Midbrain (tissue), 1 donor: Measurements from ENCODE around the gene CDX2.

ENCODE experiments used
- DNase-seq: peaks from one replicate; lab custom pipeline; 2025; lab: John Stamatoyannopoulos, UW

Gene CDX2

DNA sequence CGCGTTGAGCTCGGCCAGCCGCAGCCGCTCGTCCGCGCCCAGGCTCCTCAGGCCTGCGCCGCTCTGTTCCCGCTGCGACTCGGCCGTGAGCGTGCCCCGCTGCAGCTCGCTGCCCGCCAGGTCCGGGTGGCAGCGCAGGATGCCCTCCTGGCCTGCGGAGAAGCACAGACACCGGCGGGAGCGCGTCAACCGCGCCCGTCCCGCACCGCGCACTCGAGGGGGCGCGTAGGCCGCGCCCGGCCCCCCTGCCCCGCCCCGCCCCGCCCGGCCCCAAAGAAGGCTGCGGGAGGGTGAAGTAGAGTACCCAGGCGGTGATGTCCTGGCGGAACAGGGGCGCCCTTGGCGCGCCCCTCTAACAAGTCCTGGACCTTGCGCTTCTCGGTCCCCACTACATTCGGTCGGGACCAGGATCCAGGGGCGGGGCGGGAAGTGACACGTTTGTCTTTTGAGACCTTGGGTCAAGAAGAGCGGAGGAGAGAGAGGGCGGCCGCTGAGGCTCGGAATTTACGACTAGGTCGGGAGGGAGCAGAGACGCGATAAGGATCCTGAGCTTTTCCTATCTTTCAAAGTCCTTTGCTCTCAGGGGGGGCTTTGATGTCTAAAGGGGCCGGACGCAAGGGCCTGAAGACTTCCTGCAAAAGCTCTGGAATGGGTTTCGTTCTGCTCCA is 9.3 kb upstream of the CDX2 start:
- DNase-seq: no peak

DNA sequence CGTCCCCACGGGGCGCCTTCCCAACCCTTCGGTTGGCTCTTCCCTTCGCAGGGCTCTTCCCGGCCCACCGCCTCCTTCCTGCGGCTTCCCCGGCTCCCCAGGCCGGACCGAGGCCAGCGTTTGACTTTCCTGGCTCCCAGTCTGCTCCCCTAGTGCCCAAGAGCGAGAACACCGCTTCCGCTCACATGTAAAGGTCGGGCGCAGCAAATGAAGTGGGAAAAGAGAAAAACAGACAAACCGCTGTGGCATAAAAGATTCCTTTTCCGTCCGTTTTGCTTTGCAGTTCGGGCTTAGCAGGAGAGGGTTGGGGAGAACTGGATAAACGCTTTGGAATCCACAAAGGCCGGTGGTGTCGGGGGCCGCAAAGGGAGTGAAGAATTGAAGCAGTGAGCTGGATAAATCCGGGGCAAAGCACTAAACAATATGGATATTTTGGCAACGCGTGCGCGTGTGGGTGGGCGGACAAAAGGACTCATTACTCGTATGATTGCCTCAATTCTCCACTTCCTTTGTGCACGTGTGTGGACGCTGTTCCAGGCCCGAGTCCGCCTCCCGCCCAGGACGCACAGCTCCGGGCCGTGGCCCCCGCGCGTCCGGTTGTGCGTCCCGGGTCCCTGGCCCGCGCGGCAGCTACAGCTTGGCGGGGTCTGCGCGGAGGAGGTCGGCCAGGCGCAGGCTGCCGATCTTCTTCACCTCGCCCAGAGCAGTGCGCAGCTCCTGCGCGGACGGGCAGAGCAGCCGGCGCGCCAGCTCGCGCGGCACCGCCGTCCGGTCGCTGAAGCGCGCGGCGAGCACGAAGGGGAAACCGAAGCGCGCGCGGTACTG is 8.6 kb upstream of the CDX2 start:
- no peak for DNase-seq

DNA sequence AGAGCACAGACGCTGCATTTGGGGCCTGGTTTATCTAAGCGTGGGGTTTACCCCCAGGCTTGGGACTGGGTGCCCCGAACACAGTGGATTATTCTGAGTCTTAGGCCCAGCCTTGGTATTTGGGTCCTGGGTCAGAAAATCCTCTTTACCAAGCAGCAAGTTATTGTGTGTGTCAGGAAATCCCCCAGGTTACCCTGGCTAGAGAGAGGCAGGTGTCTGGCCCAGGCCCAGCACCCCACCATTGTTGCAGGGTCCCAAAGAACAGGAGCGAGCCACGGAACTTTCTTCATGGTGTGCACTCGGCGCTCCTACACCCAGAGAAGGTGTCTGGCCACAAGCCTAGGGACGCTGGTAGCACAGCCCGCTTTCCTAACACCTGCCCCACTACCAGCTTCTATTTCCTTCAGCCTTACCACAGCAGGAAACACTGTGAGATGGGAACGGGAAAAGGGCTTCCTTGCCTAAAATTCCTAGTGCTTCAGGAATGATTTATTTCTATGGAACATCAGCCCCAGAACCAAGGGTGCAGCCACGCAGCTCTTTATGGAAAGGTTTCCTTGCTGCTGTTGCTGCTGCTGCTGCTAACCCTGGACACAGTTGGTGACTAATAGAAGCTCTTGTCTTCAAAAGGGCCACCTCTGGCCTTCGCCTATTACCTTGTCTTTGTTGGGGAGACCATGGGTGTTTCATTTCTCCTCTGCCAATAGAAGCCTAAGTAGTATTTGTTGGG is 7.4 kb upstream of the CDX2 start:
- DNase-seq: no peak

DNA sequence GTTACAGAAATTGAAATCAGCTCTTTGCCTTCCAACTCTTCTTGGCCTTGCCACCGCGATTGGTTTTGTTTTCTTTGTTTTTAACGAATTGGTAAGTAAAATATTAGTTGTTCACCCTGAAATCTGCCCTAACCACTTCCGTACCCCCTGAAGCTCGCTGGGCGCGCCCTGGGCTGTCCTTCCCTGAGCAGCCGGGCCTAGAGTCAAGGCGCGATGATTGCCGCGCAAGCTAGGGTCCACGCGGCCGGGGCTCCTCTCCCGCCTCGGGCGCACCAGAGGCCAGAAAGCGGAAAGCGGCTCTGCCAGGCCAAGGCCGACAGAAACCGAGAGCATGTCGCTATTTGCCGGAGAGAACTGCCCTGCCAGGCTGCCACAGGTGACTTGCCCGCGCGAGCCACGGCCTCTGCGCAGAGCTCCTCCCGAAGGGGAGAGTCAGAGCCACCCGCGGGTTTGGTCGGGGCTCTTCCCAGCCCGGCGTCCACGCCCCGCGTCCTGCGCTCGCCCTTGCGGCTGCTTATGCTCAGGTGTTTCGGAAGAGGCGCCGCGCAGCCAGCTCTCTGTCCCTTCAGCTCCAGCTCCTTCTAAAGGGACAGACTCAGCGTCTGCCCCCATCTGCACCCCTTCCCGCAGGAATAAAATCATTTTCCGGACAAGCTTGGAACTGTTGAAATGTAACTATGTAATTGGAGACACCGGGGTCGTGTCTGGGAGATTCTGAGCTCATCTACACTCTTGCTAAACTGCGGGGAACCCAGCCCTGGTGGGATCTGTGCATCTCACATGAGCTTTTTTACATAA is 6.6 kb upstream of the CDX2 start:
- no peak for DNase-seq

DNA sequence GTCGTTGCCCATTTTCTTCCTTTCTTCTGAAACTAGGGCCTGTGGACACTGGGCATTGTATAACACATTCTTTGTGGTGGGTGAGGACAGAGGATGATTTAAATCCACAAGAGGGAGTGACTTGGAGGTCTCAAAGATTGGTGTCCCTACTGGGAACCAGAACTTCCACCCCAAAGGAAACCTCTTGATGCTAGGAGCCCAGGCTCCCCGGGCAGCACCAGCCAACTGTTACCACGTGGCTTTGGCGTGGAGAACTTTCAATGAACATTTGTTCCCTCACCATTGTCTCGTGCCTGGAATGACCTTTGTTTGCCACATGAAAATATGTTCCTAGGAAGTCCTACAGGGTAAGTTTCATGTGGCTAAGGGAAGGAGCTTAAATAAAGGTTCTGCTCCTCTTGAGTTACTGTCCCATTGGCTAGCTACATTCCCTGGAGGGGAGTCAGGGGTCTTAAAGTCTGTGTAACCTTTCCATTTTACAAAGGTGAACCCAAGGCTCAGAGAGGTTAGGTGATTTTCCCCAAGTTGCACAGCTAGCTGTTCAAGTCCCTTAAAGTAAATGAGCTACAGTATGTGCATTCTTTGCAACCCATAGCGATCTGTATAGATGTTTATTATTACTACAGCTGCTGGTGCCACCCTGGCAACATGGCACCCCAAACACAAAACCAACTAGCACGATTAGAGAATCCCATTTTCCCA is 5.0 kb upstream of the CDX2 start:
- DNase-seq: no peak

DNA sequence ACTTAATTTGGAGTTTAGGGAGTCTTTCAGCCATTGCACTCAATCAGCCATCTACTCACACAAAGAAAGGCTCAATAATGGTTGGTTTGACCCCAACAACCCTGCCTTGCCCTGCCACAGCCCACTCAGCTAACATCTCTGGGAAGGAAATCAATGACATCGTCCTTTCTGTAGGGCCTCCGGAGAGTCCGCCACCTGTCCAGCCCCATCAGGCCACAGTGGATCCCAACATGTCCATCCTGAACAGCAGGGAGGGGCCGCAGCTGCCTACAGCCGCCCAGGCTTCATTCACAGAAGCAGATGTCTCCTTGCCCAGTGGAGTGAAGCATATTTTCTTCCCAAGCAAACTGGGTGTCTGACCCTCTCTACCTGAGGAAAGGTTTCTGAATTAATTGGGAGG is 4.2 kb upstream of the CDX2 start:
- DNase-seq: no peak

DNA sequence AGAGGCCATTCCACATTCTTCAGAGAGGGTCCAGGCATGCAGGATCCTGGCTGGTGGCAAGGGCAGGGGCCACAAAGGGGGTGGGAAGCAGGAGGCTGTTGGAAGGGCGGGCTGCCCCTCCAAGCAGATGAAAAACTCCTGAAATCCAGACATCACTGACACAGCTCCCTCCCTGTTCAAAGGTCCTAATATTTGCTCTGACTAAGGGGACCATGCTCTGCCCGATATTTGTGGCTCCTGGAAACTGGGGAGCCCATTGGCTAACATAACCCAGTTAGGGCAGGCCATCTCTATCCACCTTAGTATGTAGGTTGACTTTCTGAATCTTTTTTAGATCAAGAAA is 3.3 kb upstream of the CDX2 start:
- no peak for DNase-seq

DNA sequence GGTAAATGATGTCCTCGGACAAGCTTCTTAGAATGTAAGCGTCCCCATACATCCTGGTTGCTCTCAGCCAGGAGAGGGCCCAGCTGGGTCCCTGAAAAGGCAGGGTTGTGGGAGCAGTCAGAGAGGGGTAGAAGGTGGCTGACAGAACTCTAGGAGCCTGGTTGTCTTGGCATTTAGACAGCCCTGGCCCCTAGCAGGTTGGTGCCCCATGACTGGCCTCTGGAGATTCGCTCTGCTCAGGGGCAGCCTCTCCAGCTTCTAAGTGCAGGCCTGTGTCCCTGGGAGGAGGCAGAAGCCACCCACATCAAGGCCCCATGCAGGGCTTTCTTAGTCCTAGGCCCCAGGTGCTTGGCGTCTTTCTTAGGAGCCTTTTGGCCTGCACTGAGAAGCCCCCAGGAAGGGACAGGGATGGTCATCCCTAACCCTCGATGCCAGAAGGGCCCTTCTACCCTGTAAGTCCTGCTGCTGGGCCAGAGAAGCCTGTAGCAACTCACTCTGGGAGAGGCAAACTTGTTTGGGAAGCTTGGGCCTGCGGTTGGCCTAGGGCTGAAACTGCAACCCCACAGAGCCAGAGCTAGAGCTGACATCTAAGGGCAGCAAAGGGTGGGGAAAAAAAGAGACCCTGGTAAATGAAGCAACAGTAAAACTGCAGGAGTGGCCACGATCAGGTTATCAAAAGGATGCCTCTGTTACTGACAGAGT is 2.8 kb upstream of the CDX2 start:
- no peak for DNase-seq

DNA sequence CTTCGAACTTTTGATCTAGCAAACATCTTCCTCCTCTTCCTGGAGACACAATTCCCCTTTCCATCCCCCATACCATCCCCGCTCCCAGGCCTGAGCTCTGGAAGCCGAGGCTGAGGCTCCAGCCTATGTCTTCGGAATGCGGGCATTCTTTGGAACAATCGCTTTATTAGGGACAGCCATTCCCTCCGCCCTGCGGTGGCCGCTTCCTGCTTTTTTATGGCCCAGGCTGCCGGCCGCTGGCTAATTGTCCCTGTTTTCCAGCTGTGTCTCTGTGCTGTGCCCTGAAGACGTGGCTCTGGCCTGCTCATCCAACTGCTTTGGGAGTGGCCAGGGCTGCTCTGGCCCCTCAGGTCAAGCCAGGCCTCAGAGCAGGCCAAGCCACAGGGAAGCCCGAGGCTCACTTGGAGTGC is 2.1 kb upstream of the CDX2 start:
- DNase-seq: no peak

DNA sequence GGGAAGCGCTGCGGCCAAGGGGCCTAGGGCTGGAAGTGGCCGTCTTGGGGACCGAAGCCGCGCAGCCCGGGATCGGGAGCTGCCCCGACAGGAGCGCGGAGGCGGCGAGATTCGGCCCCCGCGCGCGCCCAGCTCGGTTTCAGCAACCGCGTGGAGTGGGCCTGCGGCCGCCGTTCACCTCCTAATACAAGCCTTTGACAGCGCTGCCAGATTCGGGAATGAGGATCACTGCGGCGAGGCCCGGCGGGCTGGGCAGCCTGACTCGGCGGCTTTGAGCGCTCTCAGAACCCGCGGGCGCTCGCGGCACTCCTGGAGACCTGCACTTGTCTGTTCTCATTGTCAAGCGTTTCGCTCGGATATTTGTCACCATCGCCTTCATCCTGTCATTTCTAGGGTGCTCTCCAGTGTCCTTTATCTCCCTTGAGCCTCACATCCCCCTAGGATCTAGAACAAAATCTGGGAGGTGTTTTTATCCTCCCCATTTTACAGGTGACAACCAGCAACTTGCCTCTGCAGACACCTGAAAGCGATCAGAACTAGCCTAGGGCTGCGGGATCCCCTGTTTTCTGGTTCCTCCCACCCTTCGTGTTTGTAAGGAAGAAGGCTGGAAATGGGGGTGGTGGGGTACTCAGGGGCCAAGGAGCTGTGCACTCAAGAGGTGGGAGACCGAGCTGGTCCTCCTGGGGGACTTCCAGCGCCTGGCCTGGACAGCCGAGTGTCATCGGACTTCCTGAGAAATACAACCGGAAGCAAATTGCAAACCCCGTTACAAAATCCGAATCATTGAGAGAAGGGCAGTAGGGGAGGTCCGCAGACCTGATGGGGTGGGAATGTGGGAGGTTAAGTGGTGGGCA is 1.5 kb upstream of the CDX2 start:
- no peak for DNase-seq

DNA sequence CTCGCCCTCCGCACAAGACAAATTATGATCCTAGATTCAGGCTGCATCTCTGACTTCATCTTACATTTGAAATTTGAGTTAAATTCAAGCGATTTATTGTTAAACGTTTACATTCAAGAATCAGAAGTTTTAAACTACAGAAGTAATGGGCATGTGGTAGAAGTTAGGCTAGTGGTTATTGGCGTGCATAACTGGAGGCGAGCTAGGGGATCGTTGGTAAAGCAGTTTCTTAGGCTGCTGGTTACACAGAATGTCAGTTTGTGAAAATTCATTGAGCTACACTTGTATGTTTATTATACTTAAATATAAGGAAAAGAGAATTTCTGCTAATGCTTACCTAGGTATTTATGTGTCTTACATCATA is 733 bp upstream of the CDX2 start:
- DNase-seq: no peak

DNA sequence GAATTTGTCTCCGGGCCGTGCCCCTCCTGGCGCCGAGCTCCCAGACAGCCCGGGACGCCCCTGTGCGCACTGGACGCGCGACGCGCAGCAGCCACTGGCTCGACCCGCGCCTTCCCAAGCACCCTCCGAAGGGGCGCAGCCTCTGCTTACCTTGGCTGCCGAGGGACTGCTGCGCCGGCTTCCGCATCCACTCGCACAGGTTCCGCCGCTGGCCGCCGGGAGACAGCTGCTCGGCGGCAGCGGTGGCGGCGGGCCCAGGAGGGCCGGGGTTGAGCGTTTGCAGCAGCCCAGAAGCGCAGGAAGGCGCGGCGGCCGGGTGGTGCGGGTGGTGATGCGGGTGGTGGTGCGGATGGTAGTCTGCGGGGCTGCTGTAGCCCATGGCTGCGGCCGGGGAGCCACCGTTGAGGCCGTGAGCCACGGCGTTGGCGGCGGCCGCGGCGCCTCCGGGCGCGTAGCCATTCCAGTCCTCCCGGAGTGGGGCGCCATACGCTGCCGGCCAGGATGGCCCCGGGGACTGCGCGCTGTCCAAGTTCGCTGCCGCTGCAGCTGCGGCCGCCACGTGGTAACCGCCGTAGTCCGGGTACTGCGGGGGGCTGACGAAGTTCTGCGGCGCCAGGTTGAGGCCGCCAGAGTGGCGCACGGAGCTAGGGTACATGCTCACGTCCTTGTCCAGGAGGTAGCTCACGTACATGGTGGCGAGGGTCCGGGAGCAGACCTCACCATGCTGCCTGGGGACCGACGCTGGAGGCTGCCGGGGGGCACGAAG is 616 bp downstream of the CDX2 start:
- no peak for DNase-seq

DNA sequence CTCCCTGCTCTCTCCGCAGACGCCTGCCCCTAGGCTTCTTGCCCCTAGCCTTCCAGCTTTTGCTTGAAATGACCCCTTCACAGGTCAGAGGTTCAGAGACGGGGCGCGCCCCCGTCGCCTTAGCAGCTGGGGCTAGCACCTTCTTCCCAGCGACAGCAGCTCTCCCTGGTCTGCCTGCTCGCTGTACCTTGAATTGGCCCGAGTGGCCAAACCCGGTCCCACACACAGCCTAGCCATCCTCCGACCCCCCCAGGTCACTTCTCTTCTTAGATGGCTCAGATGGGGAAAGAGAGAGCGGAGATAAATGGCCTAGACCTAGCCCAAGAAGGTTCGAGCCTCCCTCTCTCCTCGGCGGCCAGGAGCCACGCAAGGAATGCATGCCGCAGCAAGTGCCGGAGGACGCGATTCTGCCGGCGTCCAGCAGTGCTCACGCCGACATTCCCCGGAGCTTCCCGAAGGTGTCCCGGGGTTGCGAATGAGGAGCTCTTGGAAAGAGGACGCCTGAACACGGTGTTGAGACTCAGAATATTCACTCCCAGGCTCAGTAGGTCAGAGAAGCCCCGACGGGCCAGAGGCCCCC is 1.3 kb downstream of the CDX2 start:
- DNase-seq: no peak

DNA sequence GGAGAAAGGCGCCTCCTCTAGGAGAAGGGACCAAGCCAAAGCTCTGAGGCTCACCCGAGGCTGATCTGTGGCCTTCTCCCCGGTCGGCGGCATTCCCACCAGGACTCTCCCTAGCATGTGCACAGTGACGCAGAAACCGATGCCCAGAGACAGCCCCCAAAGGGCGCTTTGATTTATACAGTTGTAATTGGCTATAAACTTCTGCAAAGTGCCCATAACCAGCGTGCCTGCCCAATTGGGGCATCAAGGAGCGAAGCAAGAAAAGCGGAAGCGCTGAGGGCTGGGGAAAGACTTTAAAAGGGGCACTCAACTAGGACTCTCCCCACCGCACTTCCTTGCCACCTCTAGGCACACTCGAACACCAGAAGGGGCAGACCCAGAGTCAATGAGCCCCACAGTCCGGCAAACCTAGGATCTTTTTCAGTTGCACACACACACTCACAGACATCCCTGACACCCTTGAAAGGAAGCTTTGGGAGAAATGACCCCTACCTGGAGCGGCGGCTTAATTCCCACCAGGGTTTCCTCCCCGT is 1.8 kb downstream of the CDX2 start:
- no peak for DNase-seq

DNA sequence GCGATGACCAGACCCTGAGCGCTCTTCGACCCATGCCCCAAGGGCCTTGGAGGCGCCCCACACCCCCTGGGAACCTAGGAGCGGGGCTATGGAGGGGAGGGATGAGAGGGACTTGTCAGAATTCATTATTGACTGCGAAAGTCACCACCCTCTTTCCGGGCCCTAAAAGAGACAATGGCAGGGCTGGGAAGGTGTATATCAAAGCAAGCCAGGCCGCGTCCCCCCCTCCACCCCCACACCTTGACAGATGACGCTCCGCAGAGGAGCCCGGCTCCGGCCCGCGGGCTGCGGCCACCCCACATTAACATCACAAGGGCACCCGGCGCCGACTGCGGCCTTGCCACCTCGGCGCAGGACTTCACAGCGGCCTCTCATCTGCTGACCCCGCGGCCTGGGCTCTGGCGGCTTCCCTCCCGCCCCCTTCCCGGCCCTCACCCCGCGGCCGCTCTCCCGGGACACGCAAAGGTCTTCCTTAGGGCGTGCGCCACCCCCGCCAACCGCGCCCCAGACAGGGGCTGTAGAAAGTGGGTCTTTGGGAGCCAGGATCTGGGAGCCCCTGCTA is 2.4 kb downstream of the CDX2 start:
- no peak for DNase-seq

DNA sequence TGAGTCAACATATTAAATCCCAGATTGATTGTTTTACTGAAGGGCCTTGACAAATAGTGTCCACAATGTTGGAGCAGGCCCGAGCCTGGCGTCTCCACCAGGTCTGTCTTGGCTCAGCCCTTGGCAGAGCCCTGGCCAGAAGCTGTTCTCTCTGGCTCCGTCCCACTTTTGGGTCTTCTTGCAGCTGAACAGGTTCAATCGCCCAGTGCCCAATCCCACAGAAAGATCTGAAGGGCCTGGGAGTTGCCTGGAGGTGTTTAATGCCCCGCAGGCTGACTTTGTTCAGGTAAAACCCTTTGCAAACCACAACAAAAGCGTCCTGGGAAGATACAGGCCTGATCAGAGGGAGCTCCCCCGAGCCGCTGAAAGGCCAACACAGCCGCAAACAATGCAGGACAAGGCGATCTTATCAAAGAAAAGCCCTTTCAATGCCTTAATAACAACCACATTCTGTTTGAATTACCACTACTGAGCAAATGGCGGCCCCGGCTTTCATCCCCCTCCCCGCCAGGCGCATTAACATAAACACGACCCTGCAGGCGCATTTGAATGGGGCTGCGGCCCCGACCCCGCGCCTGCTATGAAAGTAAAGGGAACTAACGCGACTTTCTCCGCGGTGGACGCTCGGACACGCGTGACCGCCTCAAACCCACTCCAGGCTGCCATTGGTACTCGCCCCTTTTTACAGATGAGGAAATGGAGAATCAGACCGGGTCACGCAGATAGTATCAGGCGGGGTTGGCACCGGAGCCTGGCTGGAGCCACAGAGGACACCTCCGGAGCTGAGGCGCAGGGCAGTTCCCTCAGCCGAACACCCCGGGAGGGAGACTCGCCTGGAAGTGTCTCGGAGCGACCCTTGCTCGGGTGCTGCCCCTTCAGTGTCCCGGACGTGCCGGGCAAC is 3.1 kb downstream of the CDX2 start:
- DNase-seq: no peak

DNA sequence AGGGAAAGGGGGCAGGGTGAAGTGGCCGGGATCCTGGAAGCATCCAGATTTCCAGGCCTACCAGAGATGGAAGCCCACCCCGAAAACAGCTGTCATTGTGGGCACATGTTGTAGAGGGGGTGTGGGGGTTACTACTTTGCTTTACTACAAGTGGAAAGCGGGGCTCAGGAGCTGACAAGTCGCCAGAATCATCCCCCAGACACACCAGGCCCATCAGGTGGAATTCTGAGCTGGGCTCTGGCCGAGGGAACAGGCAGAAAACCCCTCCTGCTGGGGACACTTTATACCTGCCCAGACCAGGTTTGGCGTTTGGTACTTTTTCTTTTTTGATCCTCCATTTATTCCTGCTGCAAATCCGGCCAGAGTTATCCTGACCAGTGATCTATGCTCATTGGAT is 3.8 kb downstream of the CDX2 start:
- DNase-seq: no peak
